ENCODE data around the gene AOAH. TPM values are rescaled to one million over a fixed set of nuclear protein-coding genes. Genes with fewer than 3 reads are reported as not detected.
A peak's percentile ranks its signal among the peaks of the same experiment; 100 is the strongest.

AOAH gene
- total RNA-seq, 1 experiment from 2014 or later: not detected

DNA sequence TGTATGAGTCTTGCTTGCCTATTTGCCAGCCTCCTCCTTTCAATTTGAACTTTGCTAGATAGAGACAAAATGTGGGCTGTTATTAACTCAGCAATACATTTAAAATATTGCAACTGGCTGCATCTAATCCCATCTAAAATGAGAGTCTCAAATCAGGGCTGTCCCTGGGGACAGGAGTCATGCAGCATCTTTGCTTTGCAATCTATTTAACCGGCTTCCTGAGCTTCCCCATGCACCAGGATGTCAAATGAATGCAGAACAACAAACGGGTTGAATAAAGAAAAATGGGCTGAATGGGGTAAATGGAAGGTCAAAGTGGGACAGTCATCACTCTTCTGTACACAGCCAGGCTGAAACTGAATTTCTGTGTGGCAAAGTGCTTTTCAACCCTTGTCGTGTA is 89.2 kb downstream of the AOAH start:
- peak; percentile 25 for DNase-seq (ENCODE audit: low read depth)

DNA sequence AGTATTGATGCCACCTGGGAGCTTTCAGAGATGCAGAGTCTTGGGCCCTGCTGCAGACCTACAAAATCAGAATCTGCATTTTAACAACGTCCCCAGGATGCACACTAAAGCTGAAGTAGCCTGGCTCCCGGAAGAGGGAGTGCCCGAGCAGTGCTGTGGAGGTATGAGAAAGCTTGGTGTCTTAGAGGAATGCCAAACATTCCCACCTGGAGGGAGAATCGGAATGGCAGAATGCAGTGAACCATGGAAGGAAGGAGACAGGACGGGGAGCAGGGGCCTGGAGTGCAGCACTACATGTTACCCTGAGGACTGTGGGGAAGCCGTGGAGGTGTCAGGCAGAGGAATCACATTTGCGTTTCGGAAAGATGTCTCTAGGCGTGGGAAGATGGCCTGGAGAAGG is 90.9 kb downstream of the AOAH start:
- DNase-seq (ENCODE audit: low read depth): no peak

DNA sequence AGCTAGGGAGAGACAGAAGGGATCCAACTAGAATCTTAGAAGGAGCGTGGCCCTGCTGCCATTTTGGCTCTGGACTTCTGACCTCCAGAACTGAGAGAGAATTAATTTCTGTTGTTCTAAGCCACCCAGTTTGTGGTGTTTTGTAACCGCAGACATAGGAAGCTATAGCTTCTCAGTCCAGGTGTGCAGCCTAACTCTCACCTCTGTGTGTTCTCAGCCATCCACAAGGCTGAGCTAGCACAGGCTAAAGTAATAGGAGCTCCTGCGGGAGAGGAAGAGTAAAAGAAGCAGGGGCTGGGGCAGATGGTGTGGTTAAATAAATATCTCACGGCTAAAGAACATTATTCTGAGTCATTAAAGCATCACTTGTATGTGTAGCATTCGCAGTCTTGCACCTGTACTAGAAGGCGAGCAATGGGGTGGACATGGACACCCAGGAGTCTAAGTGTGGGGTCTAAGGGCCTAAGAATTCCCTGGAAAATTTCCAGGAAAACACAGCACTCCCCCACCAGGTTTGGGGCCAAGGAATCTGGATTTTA is 94.1 kb downstream of the AOAH start:
- no peak for DNase-seq (ENCODE audit: low read depth)

DNA sequence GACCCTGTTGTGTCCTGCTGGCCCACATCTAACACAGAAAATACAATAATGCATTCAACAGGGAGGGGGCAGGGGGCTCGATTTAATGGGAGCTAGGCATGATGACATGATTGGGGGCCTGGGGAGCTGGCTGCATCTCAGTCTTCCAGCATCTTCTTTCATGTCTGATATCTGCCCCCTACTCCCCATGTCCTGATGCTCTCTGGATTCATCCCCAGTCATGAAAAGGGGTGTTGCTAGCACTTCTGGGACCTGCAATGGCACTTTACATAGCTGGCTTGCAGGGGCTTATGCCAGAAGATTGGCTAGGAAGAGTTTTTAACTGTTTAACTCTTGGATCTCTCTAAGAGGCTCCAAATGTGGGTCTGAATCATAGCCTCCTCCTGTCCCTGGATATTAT is 94.9 kb downstream of the AOAH start:
- DNase-seq (ENCODE audit: low read depth): no peak

DNA sequence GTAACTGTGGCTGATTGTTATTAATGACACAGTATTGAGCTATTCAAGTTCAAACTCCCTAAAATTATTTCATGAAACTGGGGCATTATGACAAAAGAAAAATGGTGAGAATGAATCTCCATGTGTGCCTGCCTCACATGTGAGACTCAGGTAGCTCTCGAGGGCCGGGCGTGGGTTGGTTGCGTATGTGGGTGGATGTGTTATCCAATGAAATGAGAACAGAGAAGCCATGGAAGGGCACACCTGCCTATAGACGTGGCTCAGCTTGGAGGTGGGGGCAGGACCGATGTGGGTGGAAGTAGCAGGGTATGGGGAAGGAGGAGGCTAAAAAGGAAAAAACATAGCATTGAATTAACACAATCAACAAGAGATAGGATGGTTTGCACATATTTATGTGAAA is 96.5 kb downstream of the AOAH start:
- no peak for DNase-seq (ENCODE audit: low read depth)

DNA sequence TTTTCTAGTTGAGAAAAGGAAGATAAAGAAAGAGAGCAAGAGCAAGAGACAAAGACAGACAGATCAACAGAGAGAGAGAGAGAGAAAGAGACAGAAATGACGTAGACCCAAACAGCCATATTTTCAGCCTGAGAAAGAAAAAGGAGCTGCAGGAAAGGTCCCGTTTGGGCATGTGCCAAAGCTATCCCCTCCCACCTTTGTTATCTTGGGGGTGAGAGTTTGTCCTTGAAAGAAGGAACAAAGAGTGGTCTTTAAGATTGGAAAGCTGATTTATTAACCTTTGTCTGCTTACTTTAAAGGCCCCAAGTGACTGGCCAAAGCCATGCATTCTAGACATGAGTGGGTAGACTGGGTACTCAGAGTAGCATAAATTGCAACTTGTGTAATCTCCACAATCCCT is 98.2 kb downstream of the AOAH start:
- DNase-seq (ENCODE audit: low read depth): no peak

DNA sequence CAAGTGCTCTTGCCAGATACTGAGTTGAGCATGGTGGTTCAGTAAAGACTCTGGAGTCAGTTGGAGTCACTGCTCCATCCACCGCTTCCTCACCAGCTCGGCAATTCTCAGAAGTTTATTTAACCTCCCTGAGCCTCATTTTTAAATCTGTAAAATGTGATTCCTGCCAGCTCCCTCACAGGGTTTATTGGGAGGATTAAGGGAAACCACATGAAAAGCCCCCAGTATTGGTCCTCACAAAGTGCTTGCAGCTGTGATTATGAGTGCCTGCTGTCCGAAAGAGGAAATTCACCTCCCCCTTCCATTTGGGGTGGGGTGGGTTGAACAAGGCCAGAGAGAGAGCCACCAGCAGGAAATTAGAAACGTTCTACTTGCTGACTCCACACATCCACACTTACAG is 99.0 kb downstream of the AOAH start:
- DNase-seq (ENCODE audit: low read depth): no peak

DNA sequence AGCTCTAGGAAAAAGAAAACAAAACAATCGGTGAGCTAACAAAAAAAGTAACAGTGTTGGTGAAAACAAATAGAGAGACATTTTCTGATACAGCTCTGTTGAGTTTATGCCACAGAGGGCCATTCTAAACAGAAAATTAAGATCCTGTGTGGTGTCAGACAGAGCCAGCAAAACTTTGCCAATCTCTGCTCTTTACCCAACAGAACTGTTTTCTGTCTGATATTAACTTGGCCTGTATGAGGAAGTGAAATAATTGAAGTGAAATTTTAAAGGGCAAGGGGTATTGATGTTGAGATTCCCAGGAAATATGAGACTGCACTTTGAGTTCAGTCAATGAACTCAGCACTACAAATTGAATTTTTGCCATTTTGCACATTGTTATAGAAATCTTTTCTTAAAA is 101.0 kb downstream of the AOAH start:
- no peak for DNase-seq (ENCODE audit: low read depth)

DNA sequence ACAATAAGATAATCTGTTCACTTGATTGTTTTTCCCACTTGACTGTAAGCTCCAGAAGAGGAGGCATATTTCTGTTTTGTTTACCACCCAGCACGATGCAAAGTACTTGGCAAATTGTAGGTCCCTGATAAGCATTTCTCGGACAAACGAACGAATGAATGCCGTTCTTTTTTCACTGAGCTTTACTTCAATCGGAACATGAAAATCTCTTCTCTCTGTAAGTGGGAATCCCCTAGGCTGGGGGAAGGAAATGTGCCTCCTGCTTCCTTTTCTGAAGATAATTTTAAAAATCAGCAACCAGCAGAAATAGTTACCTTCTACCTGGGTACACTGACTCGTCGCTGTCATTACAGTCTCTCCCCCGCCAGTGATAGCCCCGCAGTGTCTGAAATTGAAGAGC is 102.9 kb downstream of the AOAH start:
- no peak for DNase-seq (ENCODE audit: low read depth)

DNA sequence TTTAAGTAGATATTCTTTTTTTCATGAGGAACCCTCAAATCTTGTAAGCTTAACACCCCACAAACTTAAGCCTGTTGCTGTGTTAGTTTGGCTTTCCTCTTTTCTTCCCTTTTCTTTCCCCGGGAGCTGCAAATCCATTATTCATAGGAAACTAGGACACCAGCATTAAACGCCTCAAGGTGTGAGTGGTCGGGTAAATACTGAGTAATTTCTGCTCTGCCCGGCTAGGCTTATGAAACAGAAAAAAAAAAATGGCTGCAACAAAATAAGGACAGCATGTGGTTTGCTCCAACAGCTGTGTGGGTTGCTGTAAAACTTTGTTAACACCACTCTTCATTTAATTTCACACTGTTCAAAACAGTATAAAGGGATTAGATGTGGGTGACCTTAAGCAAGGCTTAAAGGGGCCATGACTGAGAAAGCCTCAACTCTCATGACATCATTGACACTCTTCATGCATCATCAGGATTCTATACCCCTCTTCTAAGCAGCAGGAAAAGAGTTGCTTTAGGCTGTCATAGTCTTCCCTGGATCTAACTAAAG is 104.1 kb downstream of the AOAH start:
- DNase-seq (ENCODE audit: low read depth): peak; percentile 30

DNA sequence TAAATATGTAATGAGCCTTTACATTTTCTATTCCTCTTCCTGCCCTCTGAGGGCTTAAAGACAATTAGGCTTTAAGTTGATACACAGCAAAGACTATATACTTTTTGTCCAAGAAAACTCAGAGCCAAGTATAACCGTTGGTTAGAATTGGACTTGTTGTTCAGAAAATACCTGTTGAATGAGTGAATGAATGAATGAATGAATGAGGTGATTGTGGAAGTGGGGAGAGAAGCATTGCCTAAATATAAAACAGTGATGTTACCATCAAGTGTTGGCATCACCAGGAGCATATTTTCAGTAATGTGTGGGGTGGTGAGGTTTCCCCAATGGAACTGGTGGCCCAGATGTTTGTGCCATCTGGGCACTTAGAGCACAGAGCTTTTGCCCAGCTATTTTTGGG is 106.9 kb downstream of the AOAH start:
- DNase-seq (ENCODE audit: low read depth): no peak

DNA sequence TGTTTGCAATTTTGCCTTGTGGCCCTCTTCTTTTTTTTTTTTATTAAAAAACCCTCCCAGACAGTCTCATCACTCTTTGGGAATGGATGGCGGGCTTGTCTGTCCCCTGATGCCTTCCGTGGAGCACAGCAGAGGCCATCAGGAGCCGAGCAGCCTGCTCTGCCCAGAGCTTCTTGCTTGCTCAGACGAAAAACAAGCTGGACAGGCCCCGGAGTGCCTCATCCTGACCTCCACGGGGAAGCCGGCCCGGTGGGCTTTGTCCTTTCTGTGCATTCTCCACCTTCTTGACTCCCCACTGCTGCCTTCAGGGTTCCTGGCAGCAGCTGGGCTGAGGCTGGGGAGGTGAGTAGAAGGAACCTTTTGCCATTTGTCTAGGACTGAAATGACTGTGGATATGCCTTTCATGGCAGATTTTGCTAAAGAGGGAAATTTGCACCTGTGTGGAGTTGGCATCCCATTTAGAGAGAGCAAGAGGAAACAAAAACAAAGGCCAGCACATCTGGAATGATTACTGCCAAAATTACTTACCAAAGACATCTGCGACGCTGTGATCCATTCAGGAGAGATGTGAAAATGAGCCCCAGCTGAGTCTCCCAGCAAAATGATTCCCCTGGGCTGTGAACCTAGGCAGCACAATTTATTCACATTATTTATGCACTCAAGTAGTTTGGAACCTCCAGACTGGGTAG is 108.3 kb downstream of the AOAH start:
- DNase-seq (ENCODE audit: low read depth): no peak

DNA sequence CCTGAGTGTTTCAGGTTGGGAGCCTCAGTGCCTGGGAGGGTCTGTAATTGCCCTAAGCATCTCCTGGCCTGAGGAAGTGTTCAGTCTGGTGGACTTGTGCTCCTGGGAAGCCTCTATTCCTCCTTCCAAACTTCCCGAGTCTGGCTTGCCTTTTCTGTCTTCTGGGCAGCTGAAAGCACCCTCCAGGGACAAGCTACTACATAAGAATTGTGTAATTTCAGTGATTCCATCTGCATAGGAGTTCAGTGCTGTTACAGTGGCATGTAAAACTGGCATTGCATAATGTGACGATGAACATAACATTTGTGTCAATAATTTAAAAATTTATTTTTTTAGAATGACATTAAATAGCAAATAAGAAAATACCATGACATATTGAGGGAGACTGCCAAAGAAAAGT is 109.3 kb downstream of the AOAH start:
- no peak for DNase-seq (ENCODE audit: low read depth)

DNA sequence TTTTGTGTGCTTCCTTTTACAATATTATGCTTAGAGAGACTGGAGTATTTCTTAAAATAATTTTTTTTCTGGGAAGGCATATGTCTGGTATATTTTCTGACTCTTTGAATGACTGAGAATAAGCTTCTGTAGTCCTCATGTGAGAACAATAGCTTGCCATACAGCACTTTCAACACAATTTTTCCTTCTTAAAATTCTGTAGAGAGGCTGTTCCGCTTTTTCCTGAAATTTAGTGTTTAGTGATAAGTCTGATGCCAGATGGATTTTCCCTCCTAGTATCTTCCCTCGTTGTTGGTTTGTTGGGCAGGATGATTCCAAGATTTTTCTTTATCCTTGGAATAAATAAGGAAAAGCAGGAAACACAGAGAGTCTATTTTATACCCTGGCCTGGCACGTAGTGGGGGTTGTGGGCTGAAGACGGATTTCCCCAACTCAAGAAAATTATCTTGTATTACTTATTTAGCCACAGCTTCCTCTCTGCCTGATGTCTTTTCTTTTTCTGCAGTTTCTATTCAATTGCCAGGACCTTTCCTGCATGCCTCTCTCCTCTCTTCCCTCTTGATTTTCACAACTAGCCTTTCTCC is 111.2 kb downstream of the AOAH start:
- DNase-seq (ENCODE audit: low read depth): no peak

DNA sequence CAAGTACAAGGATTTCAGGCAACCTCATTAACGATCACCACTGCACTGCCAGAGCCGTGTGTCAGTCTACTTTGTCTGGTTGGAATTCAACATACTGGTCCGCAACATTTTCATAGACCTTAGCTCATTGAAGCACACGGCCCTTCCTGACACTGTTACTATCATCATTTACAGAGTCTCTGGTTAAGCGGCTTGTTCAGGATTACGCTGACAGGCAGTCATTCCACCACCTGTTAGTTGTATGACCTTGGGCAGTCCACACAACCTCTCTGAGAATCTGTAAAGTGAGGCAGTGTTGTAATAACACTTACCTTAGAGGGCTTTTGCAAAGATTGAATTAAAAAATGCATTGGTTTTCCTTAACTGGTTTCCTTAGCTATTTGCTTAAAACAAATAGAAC is 112.6 kb downstream of the AOAH start:
- DNase-seq (ENCODE audit: low read depth): no peak

DNA sequence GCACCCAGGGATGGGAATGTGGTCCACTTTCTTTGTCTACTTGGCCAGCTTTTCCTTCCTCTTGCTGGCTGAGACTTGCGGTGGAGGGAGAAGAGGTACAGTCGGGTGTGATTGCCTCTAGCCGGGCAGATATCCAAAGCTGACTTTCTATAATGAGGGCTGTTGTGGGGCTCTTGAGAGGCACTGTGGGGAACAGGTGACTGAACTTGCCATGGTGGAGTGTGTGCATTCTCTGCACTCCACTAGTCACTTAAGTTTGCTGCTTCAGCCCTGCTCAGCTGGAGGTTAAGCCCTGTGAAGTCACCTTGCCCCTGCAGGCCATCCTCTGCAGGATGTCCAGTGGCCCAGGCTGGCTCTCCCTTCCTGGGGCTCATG is 116.6 kb downstream of the AOAH start:
- DNase-seq (ENCODE audit: low read depth): no peak

DNA sequence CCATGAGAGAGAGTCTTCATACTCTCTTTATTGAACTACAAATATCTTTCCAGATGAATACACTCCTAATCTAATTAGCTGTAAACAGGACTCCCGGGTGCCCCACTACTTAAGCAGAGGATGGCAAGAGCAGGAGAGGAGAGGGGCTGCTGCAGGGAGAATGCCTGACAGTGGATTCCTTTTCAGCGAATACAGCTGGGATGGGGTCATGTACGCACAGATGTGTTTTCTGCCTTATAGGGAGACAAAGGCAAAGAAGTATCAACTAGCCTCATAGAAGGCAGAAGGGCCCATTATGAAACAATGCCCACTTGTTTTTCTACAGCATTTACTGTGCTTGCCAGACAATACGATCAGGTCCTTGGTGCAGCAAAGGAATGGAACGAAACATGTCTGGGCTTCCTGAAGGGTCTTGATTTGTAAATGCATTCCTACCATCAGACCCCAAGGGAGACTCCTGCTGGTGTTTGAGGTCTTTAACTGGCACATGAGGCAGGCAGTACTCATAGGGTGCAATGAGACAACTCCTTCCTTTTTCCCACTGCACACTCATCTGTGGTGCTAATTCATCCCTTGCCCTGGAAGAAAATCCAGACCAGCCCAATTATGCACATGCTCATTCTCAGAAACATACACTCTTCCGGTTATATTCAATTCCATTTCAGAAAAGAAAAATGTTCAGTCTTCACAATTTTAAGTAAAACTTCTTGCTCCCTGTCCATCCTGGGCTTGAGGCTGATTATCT is 117.1 kb downstream of the AOAH start:
- no peak for DNase-seq (ENCODE audit: low read depth)

DNA sequence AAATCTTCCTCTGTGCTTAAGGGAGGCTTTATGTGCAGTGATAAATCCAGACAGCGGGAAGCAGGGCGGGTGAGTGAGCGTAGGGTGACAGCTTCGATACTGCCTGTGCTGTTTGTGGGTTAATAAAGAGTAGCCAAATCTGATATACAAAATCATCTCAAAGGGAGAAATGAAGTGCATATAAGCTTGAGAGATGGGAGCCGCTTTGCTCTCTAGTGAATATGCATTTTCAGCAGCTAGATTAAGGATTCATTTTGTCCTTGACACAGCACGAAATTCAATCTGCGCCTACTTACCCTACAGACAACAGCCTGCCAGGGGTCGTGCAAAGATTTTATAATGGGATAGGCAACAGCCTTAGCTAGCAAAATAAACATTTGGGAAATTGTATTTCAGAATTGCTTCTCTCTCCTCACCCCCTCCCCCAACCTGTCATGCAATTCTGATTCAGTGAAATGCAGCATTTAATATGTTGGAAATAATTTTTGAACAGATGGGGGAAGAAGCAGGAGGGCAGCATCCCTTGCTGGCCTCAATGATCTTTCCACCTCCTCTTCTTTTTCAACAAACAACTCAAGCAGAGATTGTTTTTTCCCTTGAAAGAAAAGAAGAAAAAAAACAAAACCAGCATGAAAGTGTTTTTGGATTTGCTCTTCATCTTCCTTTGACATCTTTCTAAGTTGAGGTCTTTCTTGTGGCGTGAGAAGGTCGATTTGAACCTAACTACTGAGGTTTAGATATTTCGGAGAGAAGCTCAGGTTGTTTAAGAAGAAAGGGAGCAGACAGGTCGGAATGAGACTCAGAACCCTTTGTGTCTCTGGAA is 117.9 kb downstream of the AOAH start:
- no peak for DNase-seq (ENCODE audit: low read depth)

DNA sequence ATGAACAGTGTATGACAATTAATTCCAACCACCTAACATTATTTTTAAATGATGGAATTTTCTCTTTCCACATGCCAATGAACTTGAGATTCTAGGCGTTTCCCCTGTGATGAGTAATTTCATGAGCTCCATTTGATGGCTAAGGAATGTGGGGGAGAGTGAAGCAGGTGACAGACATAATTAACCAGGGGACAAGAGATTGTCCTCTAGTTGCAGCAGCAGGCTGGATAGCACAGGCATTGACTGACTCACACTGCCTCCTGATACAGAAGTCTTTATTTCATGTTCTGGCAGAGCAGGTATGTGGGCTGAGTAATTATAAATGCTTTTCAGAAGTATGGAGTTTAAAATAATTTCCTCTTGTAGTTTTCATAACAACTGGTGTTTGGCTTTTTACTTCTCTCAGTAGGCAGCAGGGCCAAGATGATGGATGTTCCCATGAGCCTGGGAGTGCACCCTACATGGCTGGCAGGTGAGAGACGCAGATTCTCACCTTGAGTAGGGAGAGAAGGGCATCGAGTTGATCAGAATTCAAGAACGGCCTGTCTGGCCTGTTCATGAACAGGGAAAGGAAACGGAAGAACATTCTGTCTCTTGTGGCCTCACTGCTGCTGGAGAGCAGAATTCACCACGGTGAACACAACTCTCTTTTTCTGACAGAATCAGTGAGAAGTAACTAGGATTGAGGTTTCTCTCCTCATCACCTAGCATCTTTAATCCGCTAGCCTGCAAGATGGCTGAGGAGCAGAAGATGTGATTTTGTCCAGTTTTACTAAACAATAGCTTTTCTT is 118.8 kb downstream of the AOAH start:
- peak; percentile 32 for DNase-seq (ENCODE audit: low read depth)

DNA sequence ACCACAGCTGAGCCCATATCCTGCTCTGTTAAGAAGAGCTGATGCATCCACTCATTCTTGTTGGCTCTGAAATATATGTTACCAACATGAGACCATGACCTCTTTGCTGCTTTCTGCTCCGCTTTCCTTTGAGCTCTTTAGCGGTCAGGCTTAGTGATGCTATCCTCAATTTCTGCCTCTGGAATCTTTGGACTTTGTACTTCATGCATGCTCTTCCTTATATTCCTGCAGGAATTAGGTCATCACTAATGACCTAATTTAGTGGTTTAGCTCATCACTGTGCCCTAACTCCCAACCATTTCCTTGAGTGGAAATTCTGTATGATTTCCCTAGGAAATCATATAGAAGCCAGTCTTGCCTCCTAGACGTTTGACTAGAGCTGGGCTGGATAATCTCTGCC is 119.5 kb downstream of the AOAH start:
- peak; percentile 10 for DNase-seq (ENCODE audit: low read depth)
